HCT116 (cell line): ENCODE data around the gene SPACDR. TPM values are rescaled to one million over a fixed set of nuclear protein-coding genes. Genes with fewer than 3 reads are reported as not detected.

Source experiments
- ATAC-seq: fragments of 200-7000 bp; cut with Tn5 transposase; 2 replicates; pipeline ENCODE4 v1.9.1; 2020; ENCODE audit warnings: mild to moderate bottlenecking, moderate library complexity
- BruUV-seq: library from RNA; stranded (reverse); fragments of 400-500 nt; replicated peaks from 2 replicates; lab custom pipeline; 2021; lab: Mats Ljungman, UMichigan
- CTCF ChIA-PET: fragments of 300-600 bp; sonication (Branson Sonifier 250); formaldehyde crosslinking; loops from one replicate; lab custom pipeline; 2021; ENCODE audit warnings: antibody characterized with exemption; lab: Charles Lee
- POLR2A ChIA-PET: fragments of 300-600, 350-600 bp; sonication (Branson Sonifier 250); formaldehyde crosslinking; loops from one replicate; lab custom pipeline; 2021; ENCODE audit warnings: antibody characterized with exemption; lab: Charles Lee
- RAD21 ChIA-PET, 2 experiments: fragments of 300-600 bp; sonication (Branson Sonifier 250); formaldehyde crosslinking; loops; one replicate each; lab custom pipeline; 2023; ENCODE audit warnings: low total read pairs in 2 of 2; ENCODE audit not compliant: uncharacterized antibody in 2 of 2, unreplicated experiment in 2 of 2, low non-redundant PET in 1 of 2; lab: Charles Lee
- DNase-seq: peaks from one replicate; pipeline ENCODE4 v3.0.0-alpha.2; 2010; ENCODE audit warnings: low read depth, low spot score
- H2AFZ ChIP-seq: fragments of 200-600 bp; shearing (Covaris generic), sonication (generic); 2 replicates; pipeline ENCODE4 v1.6.1; 2017; ENCODE audit warnings: low read depth, mixed run types, mixed read lengths, antibody characterized with exemption, low read length; ENCODE audit not compliant: poor library complexity, severe bottlenecking
- H3K27ac ChIP-seq: 2 replicates; pipeline ENCODE4 v1.5.1; 2012; ENCODE audit warnings: low read depth, low read length
- H3K27me3 ChIP-seq: fragments of 200-600 bp; sonication (generic); 2 replicates; pipeline ENCODE4 v1.6.1; 2016; ENCODE audit warnings: mixed run types, low read length, mixed read lengths; ENCODE audit not compliant: insufficient read depth
- H3K36me3 ChIP-seq, 2 experiments: fragments of 200-500 bp in 1 of 2; fragments of 200-600 bp in 1 of 2; sonication (Bioruptor generic) in 1 of 2; sonication (generic) in 1 of 2; 2 replicates each; pipeline versions ENCODE4 v1.5.1 to v1.6.1; 2014 to 2016; ENCODE audit warnings: low read length in 2 of 2, inconsistent platforms in 1 of 2, mixed read lengths in 1 of 2, mixed run types in 1 of 2; ENCODE audit not compliant: insufficient read depth in 2 of 2, control insufficient read depth in 1 of 2
- H3K4me1 ChIP-seq, 2 experiments: fragments of 200-600 bp in 1 of 2; sonication (generic) in 1 of 2; 2 replicates each; pipeline versions ENCODE4 v1.5.1 to v1.6.1; 2012 to 2017; ENCODE audit warnings: low read length in 2 of 2, inconsistent platforms in 1 of 2, mild to moderate bottlenecking in 1 of 2, mixed read lengths in 1 of 2, mixed run types in 1 of 2, moderate library complexity in 1 of 2; ENCODE audit not compliant: insufficient read depth in 2 of 2, control insufficient read depth in 1 of 2
- H3K4me2 ChIP-seq: fragments of 200-600 bp; sonication (generic); 2 replicates; pipeline ENCODE4 v1.6.1; 2017; ENCODE audit warnings: mixed run types, low read length, mixed read lengths
- H3K4me3 ChIP-seq, 2 experiments: fragments of 200-600 bp in 1 of 2; sonication (generic) in 1 of 2; replicated peaks in 1 of 2; 2 replicates each; pipeline ENCODE4 v1.5.1; 2011 to 2016; ENCODE audit warnings: low read length in 2 of 2, control low read depth in 1 of 2, low read depth in 1 of 2, mild to moderate bottlenecking in 1 of 2, mixed read lengths in 1 of 2, mixed run types in 1 of 2
- H3K79me2 ChIP-seq: fragments of 200-600 bp; sonication (generic); 2 replicates; pipeline ENCODE4 v1.6.1; 2017; ENCODE audit warnings: mild to moderate bottlenecking, mixed run types, low read length, moderate library complexity, mixed read lengths; ENCODE audit not compliant: insufficient read depth
- H3K9ac ChIP-seq: fragments of 200-600 bp; sonication (generic); 2 replicates; pipeline ENCODE4 v1.6.1; 2016; ENCODE audit warnings: low read length, mixed read lengths
- H3K9me2 ChIP-seq: fragments of 200-600 bp; sonication (generic), shearing (Covaris generic); 2 replicates; pipeline ENCODE4 v1.6.1; 2017; ENCODE audit warnings: mixed run types, mild to moderate bottlenecking, moderate library complexity; ENCODE audit not compliant: insufficient read depth
- H3K9me3 ChIP-seq, 2 experiments: fragments of 200-500 bp in 1 of 2; fragments of 200-600 bp in 1 of 2; sonication (Bioruptor generic) in 1 of 2; sonication (generic) in 1 of 2; 2 replicates each; pipeline ENCODE4 v1.6.1; 2014 to 2017; ENCODE audit warnings: low read length in 2 of 2, mixed read lengths in 2 of 2, inconsistent platforms in 1 of 2, low read depth in 1 of 2, mild to moderate bottlenecking in 1 of 2, mixed run types in 1 of 2, moderate library complexity in 1 of 2; ENCODE audit not compliant: control insufficient read depth in 1 of 2, insufficient read depth in 1 of 2
- H4K20me1 ChIP-seq: fragments of 200-600 bp; sonication (generic), shearing (Covaris generic); 2 replicates; pipeline ENCODE4 v1.6.1; 2017; ENCODE audit warnings: mixed run types, mild to moderate bottlenecking, moderate library complexity; ENCODE audit not compliant: insufficient read depth
- CBX3 ChIP-seq: IDR thresholded peaks from 2 replicates; pipeline ENCODE4 v1.6.1; 2012; ENCODE audit warnings: low read depth
- ELF1 ChIP-seq: IDR thresholded peaks from 2 replicates; pipeline ENCODE4 v1.6.1; 2012; ENCODE audit warnings: low read depth, borderline replicate concordance
- POLR2AphosphoS5 ChIP-seq: IDR thresholded peaks from 2 replicates; pipeline ENCODE4 v1.6.1; 2011; ENCODE audit warnings: mild to moderate bottlenecking, low read depth, low read length, moderate library complexity
- RAD21 ChIP-seq: IDR thresholded peaks from 2 replicates; pipeline ENCODE4 v1.6.1; 2012; ENCODE audit warnings: low read depth, mild to moderate bottlenecking
- SP1 ChIP-seq: IDR thresholded peaks from 2 replicates; pipeline ENCODE4 v1.6.1; 2012; ENCODE audit warnings: low read depth
- SRF ChIP-seq: IDR thresholded peaks from 2 replicates; pipeline ENCODE4 v1.6.1; 2012; ENCODE audit warnings: low read depth
- TCF7L2 ChIP-seq: IDR thresholded peaks from 2 replicates; pipeline ENCODE4 v1.7.0; 2011; ENCODE audit warnings: borderline replicate concordance, inconsistent platforms; ENCODE audit not compliant: insufficient read depth, insufficient read length; ENCODE audit errors: extremely low read depth
- YY1 ChIP-seq: IDR thresholded peaks from 2 replicates; pipeline ENCODE4 v1.6.1; 2011; ENCODE audit warnings: low read length, low read depth, moderate library complexity, mild to moderate bottlenecking; ENCODE audit not compliant: insufficient replicate concordance; ENCODE audit errors: extremely low read depth
- ZNF274 ChIP-seq: fragments of 200-500 bp; sonication (Bioruptor generic); IDR thresholded peaks from 2 replicates; pipeline ENCODE4 v1.6.1; 2014; ENCODE audit warnings: mild to moderate bottlenecking, low read depth, low read length, inconsistent platforms
- intact Hi-C: fragments of 100-400 bp; cut with micrococcal nuclease; formaldehyde crosslinking; loops from 2 replicates; pipeline ENCODE4 v1.10.0; 2022
- total RNA-seq: library from RNA; stranded (reverse); gene quantifications from one replicate; pipeline ENCODE4 v1.2.1, GENCODE V29; 2021; ENCODE audit not compliant: unreplicated experiment
- TF ChIP-seq, protein P1 (sequence below): IDR thresholded peaks from 2 replicates; pipeline ENCODE4 v1.6.1; 2012
- TF ChIP-seq, protein P2 (sequence below): IDR thresholded peaks from 2 replicates; pipeline ENCODE4 v1.6.1; 2012
- TF ChIP-seq, protein P3 (sequence below): IDR thresholded peaks from 2 replicates; pipeline ENCODE4 v1.6.1; 2012; ENCODE audit warnings: low read depth

Gene SPACDR
- total RNA-seq, 1 experiment from 2014 or later = 1.7 TPM

DNA sequence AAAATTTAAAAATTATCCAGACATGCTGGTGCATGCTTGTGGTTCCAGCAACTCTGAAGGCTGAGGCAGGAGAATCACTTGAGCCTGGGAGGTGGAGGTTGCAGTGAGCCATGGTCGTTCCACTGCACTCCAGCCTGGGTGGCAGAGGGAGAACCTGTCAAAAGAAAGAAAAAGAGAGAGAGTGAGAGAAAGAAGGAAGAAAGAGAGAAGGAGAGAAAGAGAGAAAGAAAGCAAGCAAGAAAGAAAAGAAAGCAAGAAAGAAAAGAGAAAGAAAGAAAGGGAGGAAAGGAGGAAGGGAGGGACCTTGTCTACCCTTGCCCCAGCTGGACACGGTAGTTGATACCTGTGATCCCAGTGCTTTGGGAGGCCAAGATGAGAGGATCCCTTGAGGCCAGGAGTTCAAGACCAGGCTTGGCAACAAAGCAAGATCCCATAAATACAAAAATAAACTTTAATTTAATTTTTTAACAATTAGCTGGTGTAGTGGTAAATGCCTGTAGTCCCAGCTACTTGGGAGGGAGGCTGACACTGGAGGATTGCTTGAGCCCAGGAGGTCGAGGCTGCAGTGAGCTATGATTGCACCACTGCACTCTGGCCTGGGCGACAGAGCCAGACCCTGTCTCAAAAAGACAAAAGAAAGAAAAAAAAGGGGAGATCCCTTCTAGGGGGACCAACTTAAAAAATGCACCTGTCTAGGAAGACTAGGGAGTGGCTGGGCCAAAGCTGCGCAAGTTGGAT is 28.8 kb upstream of the SPACDR start:
- Histone ChIP-seq H3K9me2 (no peaks in the 10 kb centered on the region), H3K4me2 (no peak overlapping the region), H3K79me2 (no peaks in the 10 kb centered on the region), H3K4me1 (no peaks in the 10 kb centered on the region; a peak in 1 of 4 replicates), H3K27me3 (no peaks in the 10 kb centered on the region), H3K4me3 (no peak overlapping the region), H3K9ac (no peak overlapping the region), H3K36me3 (no peaks in the 10 kb centered on the region), H2AFZ (no peak overlapping the region), H4K20me1 (no peaks in the 10 kb centered on the region), H3K27ac (no peak overlapping the region), H3K9me3 (no peaks in the 10 kb centered on the region)
- no peak for ATAC-seq
- POLR2A ChIA-PET = no interaction called here
- DNase-seq = no peak
- CTCF ChIA-PET = no interaction called here
- intact Hi-C loops = no loop called here
- BruUV-seq = no TSS peak
- no peak for TF ChIP-seq YY1
- no peak for TF ChIP-seq RAD21
- TF ChIP-seq CBX3 = no peak
- TF ChIP-seq, protein P1, sequence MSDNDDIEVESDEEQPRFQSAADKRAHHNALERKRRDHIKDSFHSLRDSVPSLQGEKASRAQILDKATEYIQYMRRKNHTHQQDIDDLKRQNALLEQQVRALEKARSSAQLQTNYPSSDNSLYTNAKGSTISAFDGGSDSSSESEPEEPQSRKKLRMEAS = no peak
- no peak for TF ChIP-seq SP1
- no peak for TF ChIP-seq SRF
- TF ChIP-seq POLR2AphosphoS5 = no peak
- TF ChIP-seq ELF1 = no peak
- no peak for TF ChIP-seq ZNF274
- TF ChIP-seq TCF7L2 = no peak
- TF ChIP-seq, protein P2, sequence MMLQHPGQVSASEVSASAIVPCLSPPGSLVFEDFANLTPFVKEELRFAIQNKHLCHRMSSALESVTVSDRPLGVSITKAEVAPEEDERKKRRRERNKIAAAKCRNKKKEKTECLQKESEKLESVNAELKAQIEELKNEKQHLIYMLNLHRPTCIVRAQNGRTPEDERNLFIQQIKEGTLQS = no peak
- TF ChIP-seq, protein P3, sequence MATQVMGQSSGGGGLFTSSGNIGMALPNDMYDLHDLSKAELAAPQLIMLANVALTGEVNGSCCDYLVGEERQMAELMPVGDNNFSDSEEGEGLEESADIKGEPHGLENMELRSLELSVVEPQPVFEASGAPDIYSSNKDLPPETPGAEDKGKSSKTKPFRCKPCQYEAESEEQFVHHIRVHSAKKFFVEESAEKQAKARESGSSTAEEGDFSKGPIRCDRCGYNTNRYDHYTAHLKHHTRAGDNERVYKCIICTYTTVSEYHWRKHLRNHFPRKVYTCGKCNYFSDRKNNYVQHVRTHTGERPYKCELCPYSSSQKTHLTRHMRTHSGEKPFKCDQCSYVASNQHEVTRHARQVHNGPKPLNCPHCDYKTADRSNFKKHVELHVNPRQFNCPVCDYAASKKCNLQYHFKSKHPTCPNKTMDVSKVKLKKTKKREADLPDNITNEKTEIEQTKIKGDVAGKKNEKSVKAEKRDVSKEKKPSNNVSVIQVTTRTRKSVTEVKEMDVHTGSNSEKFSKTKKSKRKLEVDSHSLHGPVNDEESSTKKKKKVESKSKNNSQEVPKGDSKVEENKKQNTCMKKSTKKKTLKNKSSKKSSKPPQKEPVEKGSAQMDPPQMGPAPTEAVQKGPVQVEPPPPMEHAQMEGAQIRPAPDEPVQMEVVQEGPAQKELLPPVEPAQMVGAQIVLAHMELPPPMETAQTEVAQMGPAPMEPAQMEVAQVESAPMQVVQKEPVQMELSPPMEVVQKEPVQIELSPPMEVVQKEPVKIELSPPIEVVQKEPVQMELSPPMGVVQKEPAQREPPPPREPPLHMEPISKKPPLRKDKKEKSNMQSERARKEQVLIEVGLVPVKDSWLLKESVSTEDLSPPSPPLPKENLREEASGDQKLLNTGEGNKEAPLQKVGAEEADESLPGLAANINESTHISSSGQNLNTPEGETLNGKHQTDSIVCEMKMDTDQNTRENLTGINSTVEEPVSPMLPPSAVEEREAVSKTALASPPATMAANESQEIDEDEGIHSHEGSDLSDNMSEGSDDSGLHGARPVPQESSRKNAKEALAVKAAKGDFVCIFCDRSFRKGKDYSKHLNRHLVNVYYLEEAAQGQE = no peak
- RAD21 ChIA-PET = no interaction called here
